ENCODE results near the gene ARMH3.

Gene ARMH3

GRCh38 chr10:101816376-101816775 lies 239.6 kb downstream of the ARMH3 start:
- H3K4me3 ChIP-seq (ENCODE audit: severe bottlenecking): peak overlapping the region; percentile 77
- TF ChIP-seq CTCF (IDR thresholded peaks at IDR 0.05; ENCODE audit: poor library complexity, severe bottlenecking): no peak
- DNase-seq (ENCODE audit: low spot score): no peak
- H3K27me3 ChIP-seq (ENCODE audit: insufficient read depth, poor library complexity, severe bottlenecking): no peaks in the 10 kb centered on the region
- H3K36me3 ChIP-seq (ENCODE audit: low read depth): peaks cover 43% of the 10 kb centered on the region
- no peaks in the 10 kb centered on the region for H3K9me3 ChIP-seq (ENCODE audit: severe bottlenecking)
- H3K4me1 ChIP-seq (ENCODE audit: insufficient read depth, poor library complexity, severe bottlenecking): peaks cover 7% of the 10 kb centered on the region
- ATAC-seq (ENCODE audit: low read depth): no peak
- H3K27ac ChIP-seq (ENCODE audit: poor library complexity, severe bottlenecking): peak overlapping the region; percentile 81

GRCh38 chr10:101814466-101815071 lies 241.4 kb downstream of the ARMH3 start:
- no peak for ATAC-seq (ENCODE audit: low read depth)
- Histone ChIP-seq H3K4me1 (ENCODE audit: insufficient read depth, poor library complexity, severe bottlenecking) (peaks cover 7% of the 10 kb centered on the region), H3K4me3 (ENCODE audit: severe bottlenecking) (peak overlapping the region; percentile 77), H3K9me3 (ENCODE audit: severe bottlenecking) (no peaks in the 10 kb centered on the region), H3K27me3 (ENCODE audit: insufficient read depth, poor library complexity, severe bottlenecking) (no peaks in the 10 kb centered on the region), H3K36me3 (ENCODE audit: low read depth) (peaks cover 59% of the 10 kb centered on the region), H3K27ac (ENCODE audit: poor library complexity, severe bottlenecking) (no peak overlapping the region)
- no peak for DNase-seq (ENCODE audit: low spot score)
- TF ChIP-seq CTCF (IDR thresholded peaks at IDR 0.05; ENCODE audit: poor library complexity, severe bottlenecking): no peak

- no peak for TF ChIP-seq CTCF (IDR thresholded peaks at IDR 0.05; ENCODE audit: poor library complexity, severe bottlenecking)
Measured at GRCh38 chr10:101812606-101813005, 243.4 kb downstream of the ARMH3 start.

GRCh38 chr10:101807158-101807557 lies 248.8 kb downstream of the ARMH3 start:
- Histone ChIP-seq H3K9me3 (ENCODE audit: severe bottlenecking) (no peaks in the 10 kb centered on the region), H3K27me3 (ENCODE audit: insufficient read depth, poor library complexity, severe bottlenecking) (no peaks in the 10 kb centered on the region), H3K27ac (ENCODE audit: poor library complexity, severe bottlenecking) (no peak overlapping the region), H3K4me3 (ENCODE audit: severe bottlenecking) (no peak overlapping the region), H3K4me1 (ENCODE audit: insufficient read depth, poor library complexity, severe bottlenecking) (no peaks in the 10 kb centered on the region), H3K36me3 (ENCODE audit: low read depth) (peaks cover 97% of the 10 kb centered on the region)
- TF ChIP-seq CTCF (IDR thresholded peaks at IDR 0.05; ENCODE audit: poor library complexity, severe bottlenecking): no peak
- ATAC-seq (ENCODE audit: low read depth) (no peak), DNase-seq (ENCODE audit: low spot score) (no peak)

More at GRCh38 chr10:101812606-101813005, 243.4 kb downstream of the ARMH3 start:
- Histone ChIP-seq H3K4me3 (ENCODE audit: severe bottlenecking) (no peak overlapping the region), H3K27ac (ENCODE audit: poor library complexity, severe bottlenecking) (no peak overlapping the region), H3K4me1 (ENCODE audit: insufficient read depth, poor library complexity, severe bottlenecking) (peaks cover 7% of the 10 kb centered on the region), H3K36me3 (ENCODE audit: low read depth) (peaks cover 79% of the 10 kb centered on the region), H3K9me3 (ENCODE audit: severe bottlenecking) (no peaks in the 10 kb centered on the region), H3K27me3 (ENCODE audit: insufficient read depth, poor library complexity, severe bottlenecking) (no peaks in the 10 kb centered on the region)
- DNase-seq (ENCODE audit: low spot score) (no peak), ATAC-seq (ENCODE audit: low read depth) (no peak)

DNA sequence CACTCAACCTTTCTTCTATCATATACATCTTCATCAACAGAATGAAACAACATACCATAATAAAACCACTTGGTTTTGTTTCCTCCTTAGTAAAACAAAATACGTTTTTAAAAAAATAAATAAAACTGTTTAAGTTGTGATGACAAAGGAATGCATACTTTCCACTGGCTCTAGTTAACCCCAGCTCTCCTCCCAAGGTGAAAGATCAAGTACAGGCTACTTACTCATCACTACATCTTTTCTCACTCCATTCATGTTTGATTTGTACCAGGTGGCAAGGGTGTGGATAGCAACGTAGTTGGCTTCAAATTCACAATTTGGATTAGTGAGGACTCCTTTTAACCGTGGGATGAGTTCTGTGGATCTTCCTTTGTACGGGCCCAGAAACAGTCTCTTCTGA lies 252.5 kb downstream of the ARMH3 start:
- Histone ChIP-seq H3K4me3 (ENCODE audit: severe bottlenecking) (no peak overlapping the region), H3K27ac (ENCODE audit: poor library complexity, severe bottlenecking) (no peak overlapping the region), H3K9me3 (ENCODE audit: severe bottlenecking) (no peaks in the 10 kb centered on the region), H3K36me3 (ENCODE audit: low read depth) (peaks cover 98% of the 10 kb centered on the region), H3K27me3 (ENCODE audit: insufficient read depth, poor library complexity, severe bottlenecking) (no peaks in the 10 kb centered on the region), H3K4me1 (ENCODE audit: insufficient read depth, poor library complexity, severe bottlenecking) (no peaks in the 10 kb centered on the region)
- no peak for ATAC-seq (ENCODE audit: low read depth)
- no peak for DNase-seq (ENCODE audit: low spot score)
- no peak for TF ChIP-seq CTCF (IDR thresholded peaks at IDR 0.05; ENCODE audit: poor library complexity, severe bottlenecking)

Measured in RWPE2 (cell line).